G401.6 (cell line): Measurements from ENCODE around the gene APPBP2.
"Not testable (repeated sequence)": the region's sequence is repeated elsewhere in the genome, so short reads cannot be mapped to it uniquely, and the experiment has no call there.

Source experiments
- FAIRE-seq: peaks from 2 replicates; lab custom pipeline; 2012; peaks lifted over from hg19 to GRCh38; lab: Jason Lieb, UNC

Gene APPBP2

DNA sequence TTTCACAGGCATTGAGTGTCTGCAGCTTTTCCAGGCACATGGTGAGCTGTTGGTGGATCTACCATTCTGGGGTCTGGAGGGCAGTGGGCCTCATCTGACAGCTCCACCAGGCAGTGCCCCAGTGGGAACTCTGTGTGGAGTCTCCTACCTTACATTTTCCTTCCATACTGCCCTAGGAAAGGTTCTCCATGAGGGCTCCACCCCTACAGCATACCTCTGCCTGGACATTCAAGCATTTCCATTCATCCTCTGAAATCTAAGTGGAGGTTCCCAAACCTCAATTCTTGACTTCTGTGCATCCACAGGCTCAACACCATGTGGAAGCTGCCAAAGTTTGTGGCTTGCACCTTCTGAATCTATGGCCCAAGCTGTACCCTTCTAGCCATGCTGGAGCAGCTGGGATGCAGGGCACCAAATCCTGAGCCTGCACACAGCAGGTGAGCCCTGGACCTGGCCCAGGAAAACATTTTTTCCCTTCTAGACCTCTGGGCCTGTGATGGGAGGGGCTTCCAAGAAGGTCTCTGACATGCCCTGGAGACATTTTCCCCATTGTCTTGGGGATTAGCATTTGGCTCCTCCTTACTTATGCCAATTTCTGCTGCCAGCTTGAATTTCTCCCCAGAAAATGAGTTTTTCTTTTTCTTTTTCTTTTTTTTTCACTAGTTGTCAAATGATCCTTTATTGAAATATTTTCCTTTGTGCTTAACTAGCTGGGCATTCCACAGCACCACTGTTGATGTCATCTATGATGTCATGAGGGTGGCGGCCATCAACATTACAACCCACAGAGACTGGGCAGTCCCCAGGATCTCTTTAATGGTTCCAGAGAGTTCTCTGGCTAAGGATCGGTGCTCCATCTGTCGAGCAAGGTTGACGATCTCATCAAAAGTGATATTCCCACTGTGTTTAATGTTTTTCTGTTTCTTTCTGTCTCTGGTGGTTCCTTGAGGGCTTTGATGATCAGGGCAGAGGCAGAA, 92.7 kb downstream of the APPBP2 start:
- not testable (repeated sequence) for FAIRE-seq

DNA sequence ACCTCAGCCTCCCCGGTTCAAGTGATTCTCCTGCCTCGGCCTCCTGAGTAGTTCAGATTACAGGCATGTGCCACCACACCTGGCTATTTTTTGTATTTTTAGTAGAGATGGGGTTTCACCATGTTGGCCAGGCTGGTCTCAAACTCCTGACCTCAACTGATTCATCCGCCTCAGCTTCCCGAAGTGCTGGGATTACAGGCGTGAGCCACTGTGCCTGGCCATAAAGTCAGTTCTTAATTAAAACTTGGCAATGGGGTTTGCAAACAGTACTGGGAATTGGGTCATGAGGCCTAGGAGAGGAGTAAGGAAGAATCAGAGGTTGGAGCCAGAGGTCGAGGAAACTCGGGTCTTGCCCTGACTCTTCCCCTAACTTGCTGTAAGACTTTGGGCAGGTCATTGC, 95.5 kb downstream of the APPBP2 start:
- not testable (repeated sequence) for FAIRE-seq

DNA sequence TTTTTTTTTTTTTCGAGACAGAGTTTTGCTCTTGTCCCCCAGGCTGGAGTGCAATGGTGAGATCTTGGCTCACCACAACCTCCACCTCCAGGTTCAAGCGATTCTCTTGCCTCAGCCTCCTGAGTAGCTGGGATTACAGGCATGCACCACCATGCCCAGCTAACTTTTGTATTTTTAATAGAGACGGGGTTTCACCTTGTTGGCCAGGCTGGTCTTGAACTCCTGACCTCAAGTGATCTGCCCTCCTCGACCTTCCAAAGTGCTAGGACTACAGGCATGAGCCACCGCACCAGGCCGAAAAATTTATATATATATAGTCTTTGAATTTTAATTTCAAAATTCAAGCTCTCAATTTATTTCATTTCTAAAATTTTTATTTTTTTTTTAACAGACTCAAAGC, 97.6 kb downstream of the APPBP2 start:
- not testable (repeated sequence) for FAIRE-seq

DNA sequence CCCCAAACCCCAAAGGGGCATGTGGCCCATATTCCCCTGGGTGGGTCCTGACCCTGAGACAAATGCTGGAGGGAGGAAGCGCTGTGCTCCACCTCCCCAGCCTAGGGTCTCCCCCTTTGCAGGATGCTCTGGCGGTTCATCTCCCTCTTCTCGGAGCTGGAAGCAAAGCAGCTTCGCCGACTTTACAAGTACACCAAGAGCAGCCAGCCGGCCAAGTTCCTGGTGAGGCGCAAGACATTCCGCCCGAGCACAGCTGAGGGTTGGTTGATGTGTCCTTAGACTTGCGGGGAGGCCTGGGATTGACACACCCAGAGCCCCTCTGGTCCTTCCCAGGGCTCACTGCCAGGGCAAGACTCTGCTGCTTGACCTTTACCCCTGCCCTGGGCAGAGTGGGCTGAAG, 99.4 kb downstream of the APPBP2 start:
- FAIRE-seq, result no peak

DNA sequence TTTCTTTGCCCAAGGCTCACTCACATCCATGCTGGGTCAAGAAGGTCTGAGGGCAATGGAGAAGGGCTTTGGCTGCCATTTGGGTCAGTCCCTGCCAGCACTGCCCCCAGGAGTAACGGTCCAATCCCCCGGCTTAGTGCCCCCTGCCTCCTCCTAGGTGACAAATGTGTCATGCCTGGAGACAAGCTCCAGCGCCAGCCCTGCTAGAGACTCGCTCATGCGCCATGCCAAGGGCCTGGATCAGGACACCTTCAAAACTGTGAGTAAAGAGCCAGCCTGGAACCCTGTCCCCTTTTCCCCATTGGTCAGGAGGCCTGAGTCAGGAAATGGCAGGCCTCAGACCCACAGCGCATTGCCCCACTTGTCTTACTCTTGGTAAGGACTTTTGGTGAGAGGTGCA, 100.4 kb downstream of the APPBP2 start:
- FAIRE-seq, result no peak

DNA sequence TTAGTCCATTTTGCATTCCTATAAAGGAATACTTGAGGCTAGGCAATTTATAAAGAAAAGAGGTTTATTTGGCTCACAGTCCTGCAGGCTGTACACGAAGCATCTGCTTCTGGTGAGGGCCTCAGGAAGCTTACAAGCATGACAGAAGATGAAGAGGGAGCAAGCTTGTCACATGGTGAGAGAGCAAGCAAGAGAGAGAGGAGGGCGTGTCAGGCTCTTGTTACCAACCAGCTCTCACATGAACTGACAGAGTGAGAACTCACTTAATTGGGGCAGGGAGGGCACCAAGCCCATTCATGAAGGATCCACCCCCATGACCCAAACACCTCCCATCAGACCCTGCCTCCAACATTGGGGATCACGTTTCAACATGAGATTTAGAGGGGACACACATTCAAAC, 102.2 kb downstream of the APPBP2 start:
- FAIRE-seq, result no peak

DNA sequence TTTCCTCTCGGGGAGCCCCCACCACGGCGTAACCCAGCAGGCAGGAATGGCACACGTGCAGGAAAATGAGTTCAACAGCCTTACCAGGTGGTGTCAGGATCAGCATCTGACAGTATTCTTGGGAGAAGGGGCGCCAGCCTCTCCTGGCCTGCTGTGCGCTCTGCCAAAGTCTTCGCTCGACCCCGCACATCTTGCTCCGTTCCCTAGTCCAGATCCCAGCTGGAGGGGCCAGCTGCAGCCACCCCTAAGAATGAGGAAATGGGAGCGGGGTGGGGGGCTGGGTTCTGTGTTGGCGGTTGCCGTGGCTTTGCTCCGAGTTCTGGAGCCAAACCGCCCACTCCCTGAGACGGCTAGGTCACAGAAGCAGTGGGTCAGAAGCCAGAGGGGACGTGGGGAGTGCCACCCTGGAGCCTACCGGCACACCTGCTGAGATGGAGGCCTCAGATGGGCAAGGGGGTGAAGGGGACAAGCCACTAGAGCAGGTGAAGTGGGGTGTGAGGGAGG, 103.8 kb downstream of the APPBP2 start, which contains the start of gene CHCT1:
TSS of gene CHCT1 (plus strand) at position 328 of the 504 bp plus-strand sequence. CDS start at position 432, 104 bp downstream.
- no peak for FAIRE-seq

DNA sequence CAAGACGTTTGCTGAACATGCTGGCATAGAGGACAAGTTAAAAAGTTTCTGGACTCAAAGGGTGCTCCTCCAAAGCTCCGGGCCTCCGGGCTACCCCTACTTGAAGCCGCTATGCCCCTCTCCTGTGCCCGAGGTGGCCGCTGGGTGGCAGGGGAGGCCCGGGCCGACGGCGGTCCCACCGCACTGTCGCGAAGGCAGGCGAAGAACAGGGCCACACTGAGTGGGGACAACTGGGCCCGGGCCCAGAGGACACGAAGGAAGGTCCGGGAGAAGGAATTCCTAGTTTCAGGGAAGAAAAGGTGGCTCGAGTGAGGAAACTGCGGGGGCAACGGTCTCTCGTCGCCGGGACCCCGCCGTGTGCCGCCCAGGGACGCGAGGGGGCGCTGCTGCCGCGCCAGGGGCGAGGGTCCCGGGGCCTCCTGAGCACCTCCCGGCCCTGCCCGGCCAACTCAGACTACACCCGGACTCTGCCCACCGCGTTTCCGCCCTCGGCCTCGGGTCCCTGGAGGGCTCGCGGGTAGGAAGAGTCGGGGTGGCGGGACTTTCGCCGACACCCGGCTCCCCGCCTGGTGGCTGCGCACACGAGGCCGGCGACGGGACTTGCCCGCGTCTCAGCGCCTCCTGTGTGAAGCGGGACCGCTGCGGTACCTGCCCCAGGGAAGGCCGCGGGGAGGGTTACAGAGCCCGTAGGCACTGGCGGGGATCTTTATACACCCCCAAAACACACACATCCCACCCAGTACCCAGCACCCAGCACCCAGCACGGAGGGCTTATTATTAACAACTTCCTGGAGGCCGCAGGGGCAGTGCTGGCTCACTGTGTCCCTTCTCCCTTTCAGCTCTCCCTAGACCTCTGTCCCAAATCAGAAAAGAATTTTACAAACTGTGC, 104.5 kb downstream of the APPBP2 start:
- FAIRE-seq, result no peak

DNA sequence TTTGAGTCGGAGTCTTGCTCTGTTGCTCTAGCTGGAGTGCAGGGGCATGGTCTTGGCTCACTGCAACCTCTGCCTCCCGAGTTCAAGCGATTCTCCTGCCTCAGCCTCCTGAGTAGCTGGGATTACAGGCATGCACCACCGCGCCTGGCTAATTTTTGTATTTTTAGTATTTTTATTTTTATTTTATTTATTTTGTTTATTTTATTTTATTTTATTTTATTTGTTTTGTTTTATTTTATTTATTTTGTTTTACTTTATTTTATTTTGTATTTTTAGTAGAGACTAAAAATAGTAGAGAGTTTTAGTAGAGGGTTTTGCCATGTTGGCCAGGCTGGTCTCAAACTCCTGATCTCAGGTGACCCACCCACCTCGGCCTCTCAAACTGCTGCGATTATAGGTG, 106.2 kb downstream of the APPBP2 start:
- FAIRE-seq, result not testable (repeated sequence)

DNA sequence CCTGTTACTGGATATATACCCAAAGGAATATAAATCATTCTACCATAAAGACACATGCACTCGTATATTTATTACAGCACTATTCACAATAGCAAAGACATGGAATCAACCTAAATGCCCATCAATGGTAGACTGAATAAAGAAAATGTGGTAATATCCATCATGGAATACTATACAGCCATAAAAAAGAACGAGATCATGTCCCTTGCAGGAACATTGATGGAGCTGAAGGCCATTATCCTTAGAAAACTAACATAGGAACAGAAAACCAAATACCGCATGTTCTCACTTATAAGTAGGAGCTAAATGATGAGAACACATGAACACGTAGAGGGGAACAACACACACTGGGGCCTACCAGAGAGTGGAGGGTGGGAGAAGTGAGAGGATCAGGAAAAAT, 107.0 kb downstream of the APPBP2 start:
- FAIRE-seq, result not testable (repeated sequence)

DNA sequence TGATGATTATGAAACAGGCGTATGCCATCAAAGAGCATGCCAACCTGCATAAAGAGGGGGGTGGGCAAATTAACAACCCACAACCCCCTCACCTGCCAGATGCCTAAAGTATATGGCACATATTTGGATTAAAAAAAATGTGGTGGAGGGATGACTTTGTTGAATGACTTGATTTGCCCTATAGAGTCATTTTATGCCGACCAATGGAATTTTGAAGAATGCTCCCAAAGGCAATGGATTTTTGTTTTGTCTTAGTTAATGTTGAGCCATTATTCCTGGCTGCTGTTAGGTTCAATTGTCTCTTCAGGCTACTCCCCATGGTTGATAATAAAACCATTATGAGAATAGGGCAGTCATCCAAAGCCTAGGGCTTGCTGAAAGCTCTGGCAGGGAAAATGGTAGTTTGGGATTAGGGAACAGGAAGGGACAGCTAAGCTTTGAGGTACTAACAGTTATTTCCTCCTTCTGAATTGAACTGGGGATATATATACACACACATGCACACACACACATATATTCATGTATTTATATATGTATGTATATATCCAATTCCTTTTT, 109.6 kb downstream of the APPBP2 start:
- FAIRE-seq, result no peak

DNA sequence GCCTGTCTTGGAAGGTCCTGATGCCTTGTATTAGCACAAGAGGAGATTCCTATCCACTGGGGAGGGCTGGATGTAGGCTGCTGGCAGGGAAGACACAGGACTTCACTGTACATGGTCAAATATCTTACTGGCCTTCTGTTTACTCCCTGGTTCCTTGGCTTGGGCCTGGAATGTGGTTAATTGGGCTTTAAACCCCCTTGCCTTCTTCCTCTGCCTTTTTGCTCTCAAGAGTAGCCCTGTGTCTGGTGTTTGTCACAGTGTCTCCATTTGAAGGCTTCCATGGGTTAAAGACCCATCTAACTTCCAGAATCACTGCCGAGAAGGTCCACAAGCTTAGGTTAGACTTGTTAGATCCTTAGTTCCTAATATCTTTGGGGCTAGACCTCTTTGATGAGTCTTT, 110.9 kb downstream of the APPBP2 start:
- no peak for FAIRE-seq

DNA sequence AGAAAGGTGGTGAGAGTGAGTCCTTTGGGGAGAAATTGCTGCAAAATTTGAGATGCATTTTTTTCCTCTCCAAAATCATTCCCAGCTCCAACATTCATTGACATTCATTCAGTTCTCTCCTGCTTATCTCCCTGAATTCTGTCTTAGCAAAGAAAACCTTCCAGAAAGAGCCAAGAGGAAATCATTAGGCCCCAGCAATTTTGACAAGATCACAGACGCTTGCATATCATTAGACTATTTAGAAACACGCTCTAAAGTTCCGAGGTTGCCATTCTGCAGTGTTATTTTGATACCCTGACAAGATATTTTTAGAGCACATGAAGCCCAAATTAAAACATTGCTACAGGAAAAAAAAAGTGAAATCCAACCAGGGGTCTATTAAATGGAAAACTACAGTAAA, 113.3 kb downstream of the APPBP2 start:
- FAIRE-seq, result no peak

DNA sequence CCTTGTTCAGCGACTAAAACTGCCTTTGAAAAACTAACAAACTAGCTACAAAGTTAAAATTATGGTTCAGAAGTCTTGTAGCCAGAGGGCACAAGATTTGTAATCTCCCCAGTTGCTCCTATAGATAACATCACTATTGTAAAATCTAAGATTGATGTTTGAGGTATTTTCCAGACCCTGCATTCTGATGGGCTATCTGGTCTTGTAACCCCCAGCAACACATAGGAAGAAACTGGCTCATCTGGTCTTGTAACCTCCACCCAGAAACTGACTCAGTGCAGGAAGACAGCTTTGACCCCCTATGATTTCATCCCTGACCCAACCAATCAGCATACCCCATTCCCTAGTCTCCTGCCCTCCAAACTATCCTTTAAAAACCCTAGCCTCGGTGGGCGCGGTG, 116.0 kb downstream of the APPBP2 start:
- FAIRE-seq, result no peak

DNA sequence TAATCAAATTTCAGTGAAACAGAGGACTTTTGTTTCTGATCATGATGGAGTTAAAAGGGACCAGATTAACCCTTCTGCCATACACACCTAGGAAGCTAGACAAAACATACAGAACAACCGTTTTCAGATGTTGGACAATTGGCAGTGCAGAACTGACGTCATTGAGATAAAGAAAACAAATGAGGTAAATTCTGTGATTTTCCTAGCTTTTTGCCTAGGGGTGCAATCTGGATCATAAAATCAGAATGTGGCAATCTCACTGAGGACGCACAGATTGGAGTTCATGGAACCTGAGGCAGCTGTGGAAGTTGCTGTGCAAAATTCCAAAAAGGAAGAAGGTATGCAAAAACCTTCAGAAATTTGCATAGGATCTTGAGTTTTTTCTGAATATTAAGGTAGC, 119.2 kb downstream of the APPBP2 start:
- FAIRE-seq, result no peak

DNA sequence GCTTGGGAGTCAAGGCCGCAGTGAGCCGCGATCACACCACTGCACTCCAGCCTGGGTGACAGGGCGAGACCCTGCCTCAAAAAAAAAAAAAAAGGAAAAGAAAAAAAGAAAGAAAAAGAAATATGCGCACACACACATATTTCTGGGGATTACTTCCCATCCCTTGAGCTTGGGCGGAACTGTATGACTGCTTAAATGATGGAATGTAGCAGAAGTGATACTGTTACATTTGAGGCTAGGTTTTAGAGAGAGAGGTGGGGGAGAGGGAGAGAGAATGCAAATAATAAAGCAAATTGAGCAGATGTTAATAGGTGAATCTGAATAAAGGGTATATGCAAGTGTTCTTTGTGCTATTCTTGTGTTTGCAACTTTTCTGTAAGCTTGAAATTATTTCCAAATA, 122.1 kb downstream of the APPBP2 start:
- no peak for FAIRE-seq

DNA sequence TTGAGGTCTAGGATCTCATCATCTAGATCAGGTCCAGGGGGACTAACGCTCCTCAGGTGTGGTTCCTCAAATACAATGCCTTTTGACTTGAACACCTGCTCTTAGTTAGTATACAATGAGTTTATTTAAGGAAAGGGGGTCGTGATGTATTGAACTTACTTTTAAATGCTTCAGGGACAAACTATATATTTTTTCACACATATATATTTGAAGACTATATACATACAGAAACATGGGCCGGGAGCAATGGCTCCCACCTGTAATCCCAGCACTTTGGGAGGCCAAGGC, 122.6 kb downstream of the APPBP2 start:
- FAIRE-seq, result no peak

DNA sequence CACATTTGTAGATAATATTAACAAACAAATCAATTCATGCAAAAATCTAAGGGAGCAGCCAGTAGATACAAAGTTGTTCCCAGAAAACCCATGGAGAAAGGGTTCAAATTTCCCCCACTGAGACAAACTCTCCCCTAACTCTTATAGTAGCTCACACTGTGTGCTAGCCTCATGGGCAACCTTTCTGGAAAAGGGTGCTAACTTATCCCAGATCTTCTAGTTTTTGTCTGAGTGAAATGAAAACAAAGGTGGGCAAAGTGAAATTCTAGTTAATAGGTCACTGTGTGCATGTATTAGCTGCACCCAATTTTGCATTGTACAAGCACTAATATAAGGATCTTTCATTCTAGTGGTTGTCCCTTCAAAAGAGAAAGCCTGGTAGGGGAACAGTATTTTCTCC, 124.2 kb downstream of the APPBP2 start:
- FAIRE-seq, result no peak

DNA sequence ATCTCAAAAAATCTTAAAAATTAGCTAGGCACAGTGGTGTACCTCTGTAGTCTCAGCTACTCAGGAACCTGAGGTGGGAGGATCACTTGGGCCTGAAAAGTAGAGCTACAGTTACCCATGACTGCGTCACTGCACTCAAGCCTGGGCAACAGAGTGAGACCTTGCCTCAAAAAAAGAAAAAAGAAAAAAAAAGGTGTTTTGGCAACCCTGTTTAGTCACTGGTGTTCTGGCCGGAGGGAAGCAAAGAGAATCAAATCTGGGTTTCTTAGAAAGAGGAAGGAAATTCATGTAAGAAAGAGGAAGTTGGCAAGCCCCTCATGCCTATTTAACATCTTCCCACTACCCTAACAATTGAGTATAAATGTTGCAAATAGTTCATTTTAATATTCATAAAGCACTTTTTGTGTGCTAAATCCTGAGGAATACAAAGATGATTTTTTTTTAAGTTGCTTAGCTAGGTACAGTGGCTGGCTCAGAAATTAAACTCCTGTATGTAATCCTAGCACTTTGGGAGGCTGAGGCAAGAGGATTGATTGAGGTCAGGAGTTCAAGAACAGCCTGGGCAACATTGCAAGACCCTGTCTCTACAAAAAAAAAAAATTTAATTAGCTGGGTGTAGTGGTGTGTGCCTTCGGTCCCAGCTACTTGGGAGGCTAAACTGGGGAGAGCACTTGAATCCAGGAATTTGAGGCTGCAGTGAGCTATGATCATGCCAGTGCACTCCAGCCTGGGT, 127.6 kb downstream of the APPBP2 start:
- FAIRE-seq, result no peak

DNA sequence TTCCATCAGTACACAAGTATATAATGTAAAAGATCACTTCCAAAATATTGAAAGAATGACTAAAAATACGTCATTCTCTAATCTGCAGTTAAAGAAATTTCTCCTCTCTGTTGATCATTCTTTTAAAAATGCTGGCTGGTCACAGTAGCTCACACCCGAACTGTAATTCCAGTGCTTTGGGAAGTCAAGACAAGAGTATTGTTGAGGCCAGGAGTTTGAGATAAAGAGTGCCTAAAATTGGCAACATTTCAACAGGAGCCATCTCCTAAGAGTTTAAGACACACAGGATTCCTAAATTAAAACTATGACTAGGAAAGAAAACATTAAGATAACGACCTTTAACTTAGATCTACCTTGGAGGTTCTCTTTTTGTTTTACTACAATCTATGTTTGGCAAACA, 129.6 kb downstream of the APPBP2 start:
- no peak for FAIRE-seq

DNA sequence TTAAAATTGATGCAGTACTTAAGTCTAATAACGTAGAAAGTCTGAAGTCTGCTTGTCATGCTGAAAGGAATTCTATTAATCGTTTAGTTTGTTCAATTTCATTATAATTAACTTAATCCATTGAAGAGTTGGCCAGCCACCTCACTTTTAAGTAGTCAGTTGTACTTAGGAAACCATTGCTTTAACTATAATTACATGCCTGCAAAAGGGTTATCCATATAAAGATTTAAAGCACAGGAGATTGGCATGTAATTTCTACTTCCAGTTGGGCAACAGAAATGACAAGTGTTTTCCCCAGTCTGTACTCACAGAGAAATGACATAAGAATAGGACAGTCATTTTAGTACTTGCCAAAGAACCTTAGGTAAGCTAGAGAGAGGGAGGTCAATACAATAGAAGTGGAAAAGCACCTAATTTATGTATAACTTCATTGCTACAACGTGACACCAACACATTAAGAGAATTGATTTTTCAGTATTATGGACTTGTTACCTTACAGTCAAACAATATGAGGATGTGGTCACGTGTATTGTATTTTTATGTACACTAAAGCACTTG, 130.5 kb downstream of the APPBP2 start:
- FAIRE-seq, result no peak
